ENCODE data around the gene CSNK2A2. TPM values are rescaled to one million over a fixed set of nuclear protein-coding genes. Genes with fewer than 3 reads are reported as not detected.

The CSNK2A2 gene
- total and polyA plus RNA-seq, 2 experiments from 2014 or later, result 44.7 to 102 TPM

- H4K20me1 ChIP-seq (replicated peaks; ENCODE audit: insufficient read depth), result peaks cover 34% of the 10 kb centered on the region
- Mint-ChIP-seq H3K27ac (no peak overlapping the region), H3K27me3 (ENCODE audit: insufficient read depth, low read depth, poor library complexity) (peaks cover 5% of the 10 kb centered on the region), H3K4me3 (no peak overlapping the region), H3K9me3 (no peaks in the 10 kb centered on the region), H3K36me3 (ENCODE audit: low read depth) (peaks cover 42% of the 10 kb centered on the region), H3K4me1 (peaks cover 12% of the 10 kb centered on the region)
- H3K9me2 ChIP-seq (ENCODE audit: insufficient read depth), result no peaks in the 10 kb centered on the region
- DNase-seq (ENCODE audit: low spot score) (no peak), ATAC-seq (no peak)
- H3K36me3 ChIP-seq (ENCODE audit: insufficient read depth), result peaks cover 33% of the 10 kb centered on the region
- TF ChIP-seq ZNF114 (CRISPR knock-in tag; IDR thresholded peaks at IDR 0.05) (no peak), NANOG (IDR thresholded peaks at IDR 0.05; ENCODE audit: borderline replicate concordance) (no peak), STAT1 (IDR thresholded peaks at IDR 0.05; ENCODE audit: unreplicated experiment) (no peak), CREB1 (CRISPR knock-in tag; IDR thresholded peaks at IDR 0.05; ENCODE audit: low read depth) (no peak), ZNF331 (CRISPR knock-in tag; IDR thresholded peaks at IDR 0.05; ENCODE audit: low read depth) (no peak), EZH2phosphoT487 (IDR thresholded peaks at IDR 0.05; ENCODE audit: unreplicated experiment) (no peak), POLR2AphosphoS5 (IDR thresholded peaks at IDR 0.05; ENCODE audit: low read depth) (no peak), EZH2 (IDR thresholded peaks at IDR 0.05; ENCODE audit: low read depth, unreplicated experiment) (no peak), JUNB (IDR thresholded peaks at IDR 0.05; ENCODE audit: unreplicated experiment) (no peak), ETS1 (IDR thresholded peaks at IDR 0.05) (no peak), REST (IDR thresholded peaks at IDR 0.05; ENCODE audit: unreplicated experiment) (no peak)
- TF ChIP-seq, protein P1, sequence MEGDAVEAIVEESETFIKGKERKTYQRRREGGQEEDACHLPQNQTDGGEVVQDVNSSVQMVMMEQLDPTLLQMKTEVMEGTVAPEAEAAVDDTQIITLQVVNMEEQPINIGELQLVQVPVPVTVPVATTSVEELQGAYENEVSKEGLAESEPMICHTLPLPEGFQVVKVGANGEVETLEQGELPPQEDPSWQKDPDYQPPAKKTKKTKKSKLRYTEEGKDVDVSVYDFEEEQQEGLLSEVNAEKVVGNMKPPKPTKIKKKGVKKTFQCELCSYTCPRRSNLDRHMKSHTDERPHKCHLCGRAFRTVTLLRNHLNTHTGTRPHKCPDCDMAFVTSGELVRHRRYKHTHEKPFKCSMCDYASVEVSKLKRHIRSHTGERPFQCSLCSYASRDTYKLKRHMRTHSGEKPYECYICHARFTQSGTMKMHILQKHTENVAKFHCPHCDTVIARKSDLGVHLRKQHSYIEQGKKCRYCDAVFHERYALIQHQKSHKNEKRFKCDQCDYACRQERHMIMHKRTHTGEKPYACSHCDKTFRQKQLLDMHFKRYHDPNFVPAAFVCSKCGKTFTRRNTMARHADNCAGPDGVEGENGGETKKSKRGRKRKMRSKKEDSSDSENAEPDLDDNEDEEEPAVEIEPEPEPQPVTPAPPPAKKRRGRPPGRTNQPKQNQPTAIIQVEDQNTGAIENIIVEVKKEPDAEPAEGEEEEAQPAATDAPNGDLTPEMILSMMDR (conservative IDR thresholded peaks at IDR 0.05; ENCODE audit: low read depth in 2 of 2), result no peak
- TF ChIP-seq, protein P2, sequence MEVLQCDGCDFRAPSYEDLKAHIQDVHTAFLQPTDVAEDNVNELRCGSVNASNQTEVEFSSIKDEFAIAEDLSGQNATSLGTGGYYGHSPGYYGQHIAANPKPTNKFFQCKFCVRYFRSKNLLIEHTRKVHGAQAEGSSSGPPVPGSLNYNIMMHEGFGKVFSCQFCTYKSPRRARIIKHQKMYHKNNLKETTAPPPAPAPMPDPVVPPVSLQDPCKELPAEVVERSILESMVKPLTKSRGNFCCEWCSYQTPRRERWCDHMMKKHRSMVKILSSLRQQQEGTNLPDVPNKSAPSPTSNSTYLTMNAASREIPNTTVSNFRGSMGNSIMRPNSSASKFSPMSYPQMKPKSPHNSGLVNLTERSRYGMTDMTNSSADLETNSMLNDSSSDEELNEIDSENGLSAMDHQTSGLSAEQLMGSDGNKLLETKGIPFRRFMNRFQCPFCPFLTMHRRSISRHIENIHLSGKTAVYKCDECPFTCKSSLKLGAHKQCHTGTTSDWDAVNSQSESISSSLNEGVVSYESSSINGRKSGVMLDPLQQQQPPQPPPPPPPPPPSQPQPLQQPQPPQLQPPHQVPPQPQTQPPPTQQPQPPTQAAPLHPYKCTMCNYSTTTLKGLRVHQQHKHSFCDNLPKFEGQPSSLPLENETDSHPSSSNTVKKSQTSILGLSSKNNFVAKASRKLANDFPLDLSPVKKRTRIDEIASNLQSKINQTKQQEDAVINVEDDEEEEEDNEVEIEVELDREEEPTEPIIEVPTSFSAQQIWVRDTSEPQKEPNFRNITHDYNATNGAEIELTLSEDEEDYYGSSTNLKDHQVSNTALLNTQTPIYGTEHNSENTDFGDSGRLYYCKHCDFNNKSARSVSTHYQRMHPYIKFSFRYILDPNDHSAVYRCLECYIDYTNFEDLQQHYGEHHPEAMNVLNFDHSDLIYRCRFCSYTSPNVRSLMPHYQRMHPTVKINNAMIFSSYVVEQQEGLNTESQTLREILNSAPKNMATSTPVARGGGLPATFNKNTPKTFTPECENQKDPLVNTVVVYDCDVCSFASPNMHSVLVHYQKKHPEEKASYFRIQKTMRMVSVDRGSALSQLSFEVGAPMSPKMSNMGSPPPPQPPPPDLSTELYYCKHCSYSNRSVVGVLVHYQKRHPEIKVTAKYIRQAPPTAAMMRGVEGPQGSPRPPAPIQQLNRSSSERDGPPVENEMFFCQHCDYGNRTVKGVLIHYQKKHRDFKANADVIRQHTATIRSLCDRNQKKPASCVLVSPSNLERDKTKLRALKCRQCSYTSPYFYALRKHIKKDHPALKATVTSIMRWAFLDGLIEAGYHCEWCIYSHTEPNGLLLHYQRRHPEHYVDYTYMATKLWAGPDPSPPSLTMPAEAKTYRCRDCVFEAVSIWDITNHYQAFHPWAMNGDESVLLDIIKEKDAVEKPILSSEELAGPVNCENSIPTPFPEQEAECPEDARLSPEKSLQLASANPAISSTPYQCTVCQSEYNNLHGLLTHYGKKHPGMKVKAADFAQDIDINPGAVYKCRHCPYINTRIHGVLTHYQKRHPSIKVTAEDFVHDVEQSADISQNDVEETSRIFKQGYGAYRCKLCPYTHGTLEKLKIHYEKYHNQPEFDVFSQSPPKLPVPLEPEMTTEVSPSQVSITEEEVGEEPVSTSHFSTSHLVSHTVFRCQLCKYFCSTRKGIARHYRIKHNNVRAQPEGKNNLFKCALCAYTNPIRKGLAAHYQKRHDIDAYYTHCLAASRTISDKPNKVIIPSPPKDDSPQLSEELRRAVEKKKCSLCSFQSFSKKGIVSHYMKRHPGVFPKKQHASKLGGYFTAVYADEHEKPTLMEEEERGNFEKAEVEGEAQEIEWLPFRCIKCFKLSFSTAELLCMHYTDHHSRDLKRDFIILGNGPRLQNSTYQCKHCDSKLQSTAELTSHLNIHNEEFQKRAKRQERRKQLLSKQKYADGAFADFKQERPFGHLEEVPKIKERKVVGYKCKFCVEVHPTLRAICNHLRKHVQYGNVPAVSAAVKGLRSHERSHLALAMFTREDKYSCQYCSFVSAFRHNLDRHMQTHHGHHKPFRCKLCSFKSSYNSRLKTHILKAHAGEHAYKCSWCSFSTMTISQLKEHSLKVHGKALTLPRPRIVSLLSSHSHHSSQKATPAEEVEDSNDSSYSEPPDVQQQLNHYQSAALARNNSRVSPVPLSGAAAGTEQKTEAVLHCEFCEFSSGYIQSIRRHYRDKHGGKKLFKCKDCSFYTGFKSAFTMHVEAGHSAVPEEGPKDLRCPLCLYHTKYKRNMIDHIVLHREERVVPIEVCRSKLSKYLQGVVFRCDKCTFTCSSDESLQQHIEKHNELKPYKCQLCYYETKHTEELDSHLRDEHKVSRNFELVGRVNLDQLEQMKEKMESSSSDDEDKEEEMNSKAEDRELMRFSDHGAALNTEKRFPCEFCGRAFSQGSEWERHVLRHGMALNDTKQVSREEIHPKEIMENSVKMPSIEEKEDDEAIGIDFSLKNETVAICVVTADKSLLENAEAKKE (CRISPR knock-in tag; IDR thresholded peaks at IDR 0.05), result no peak
- no peak overlapping the region for H3K4me2 ChIP-seq
- H3K79me2 ChIP-seq (replicated peaks; ENCODE audit: insufficient read depth), result peaks cover 34% of the 10 kb centered on the region
- H2AFZ ChIP-seq, result no peak overlapping the region
- H3K27me3 ChIP-seq (ENCODE audit: insufficient read depth), result no peaks in the 10 kb centered on the region
- peaks cover 8% of the 10 kb centered on the region; the same call in 1 of the 2 replicates for H3K4me1 ChIP-seq (ENCODE audit: insufficient read depth)
- no peak overlapping the region for H3K4me3 ChIP-seq
- no peak overlapping the region for H3K27ac ChIP-seq (ENCODE audit: low read depth)
- H3F3A ChIP-seq (replicated peaks; ENCODE audit: low read depth), result no peaks in the 10 kb centered on the region
These were observed 82.8 kb downstream of the CSNK2A2 start for GRCh38 chr16:58114827-58115825.
